SK-N-SH (cell line): ENCODE data around the gene RAB30. TPM values are rescaled to one million over a fixed set of nuclear protein-coding genes. Genes with fewer than 3 reads are reported as not detected.
"Not testable (repeated sequence)": the region's sequence is repeated elsewhere in the genome, so short reads cannot be mapped to it uniquely, and the experiment has no call there.

Experiments
- CTCF ChIA-PET: fragments of 300-600, 350-600 bp; formaldehyde crosslinking; extraction: SDS; loops from one replicate; lab custom pipeline; 2021; lab: Yijun Ruan, JAX
- POLR2A ChIA-PET: fragments of 350-600 bp; sonication (Branson Sonifier 250); formaldehyde crosslinking; extraction: SDS; loops from one replicate; lab custom pipeline; 2020; ENCODE audit warnings: antibody characterized with exemption, inconsistent platforms; lab: Yijun Ruan, JAX
- DNase-seq: peaks from one replicate; pipeline ENCODE4 v3.0.0; 2012
- H2AFZ ChIP-seq: fragments of 200-600 bp; sonication (generic); 2 replicates; pipeline ENCODE4 v1.8.1; 2016; ENCODE audit warnings: antibody characterized with exemption, mild to moderate bottlenecking, low read depth
- H3F3A ChIP-seq: fragments of 200-600 bp; sonication (generic); replicated peaks from 2 replicates; pipeline ENCODE3; 2016; ENCODE audit warnings: antibody characterized with exemption, mild to moderate bottlenecking; ENCODE audit not compliant: insufficient read depth
- H3K27ac ChIP-seq, 2 experiments: fragments of 200-500 bp in 1 of 2; fragments of 200-600 bp in 1 of 2; sonication (Bioruptor generic) in 1 of 2; sonication (generic), shearing (Covaris generic) in 1 of 2; 2 replicates each; pipeline versions ENCODE4 v1.5.1 to v1.6.1; 2014 to 2016; ENCODE audit warnings: low read depth in 2 of 2, inconsistent platforms in 1 of 2, low read length in 1 of 2, mild to moderate bottlenecking in 1 of 2, mixed read lengths in 1 of 2
- H3K27me3 ChIP-seq: fragments of 200-600 bp; sonication (generic), shearing (Covaris generic); 2 replicates; pipeline ENCODE4 v1.6.1; 2016; ENCODE audit warnings: mixed run types; ENCODE audit not compliant: insufficient read depth
- H3K36me3 ChIP-seq, 2 experiments: fragments of 200-500 bp in 1 of 2; fragments of 200-600 bp in 1 of 2; sonication (Bioruptor generic) in 1 of 2; sonication (generic) in 1 of 2; replicated peaks in 1 of 2; 2 replicates each; pipeline versions ENCODE3 to v1.5.1; 2014 to 2016; ENCODE audit warnings: low read length in 1 of 2, mild to moderate bottlenecking in 1 of 2; ENCODE audit not compliant: insufficient read depth in 2 of 2, control insufficient read depth in 1 of 2
- H3K4me1 ChIP-seq, 2 experiments: fragments of 200-500 bp in 1 of 2; fragments of 200-600 bp in 1 of 2; sonication (Bioruptor generic) in 1 of 2; sonication (generic), shearing (Covaris generic) in 1 of 2; 2 replicates each; pipeline versions ENCODE4 v1.5.1 to v1.6.1; 2014 to 2016; ENCODE audit warnings: low read depth in 1 of 2, low read length in 1 of 2, mixed run types in 1 of 2; ENCODE audit not compliant: insufficient read depth in 2 of 2, control insufficient read depth in 1 of 2
- H3K4me2 ChIP-seq: fragments of 200-600 bp; sonication (generic), shearing (Covaris generic); 2 replicates; pipeline ENCODE4 v1.6.1; 2017; ENCODE audit warnings: mixed run types
- H3K4me3 ChIP-seq, 2 experiments: fragments of 200-500 bp in 1 of 2; fragments of 200-600 bp in 1 of 2; sonication (Bioruptor generic) in 1 of 2; sonication (generic), shearing (Covaris generic) in 1 of 2; 2 replicates each; pipeline versions ENCODE4 v1.5.1 to v1.8.1; 2014 to 2016; ENCODE audit warnings: low read depth in 2 of 2, inconsistent platforms in 1 of 2, low read length in 1 of 2, mild to moderate bottlenecking in 1 of 2, mixed read lengths in 1 of 2, moderate library complexity in 1 of 2
- H3K79me2 ChIP-seq: fragments of 200-600 bp; sonication (generic); 2 replicates; pipeline ENCODE4 v1.8.1; 2017; ENCODE audit warnings: mild to moderate bottlenecking; ENCODE audit not compliant: insufficient read depth
- H3K9ac ChIP-seq: fragments of 200-600 bp; sonication (generic); 2 replicates; pipeline ENCODE4 v1.6.1; 2017; ENCODE audit warnings: mixed run types
- H3K9me2 ChIP-seq: fragments of 200-600 bp; sonication (generic); 2 replicates; pipeline ENCODE4 v1.6.1; 2017; ENCODE audit warnings: mixed run types
- H3K9me3 ChIP-seq: fragments of 200-600 bp; sonication (generic); 2 replicates; pipeline ENCODE4 v1.6.1; 2017; ENCODE audit warnings: mixed run types, mild to moderate bottlenecking, moderate library complexity
- H4K20me1 ChIP-seq: fragments of 200-600 bp; sonication (generic); 2 replicates; pipeline ENCODE4 v1.6.1; 2017; ENCODE audit warnings: mild to moderate bottlenecking, mixed run types; ENCODE audit not compliant: insufficient read depth
- CHD2 ChIP-seq: fragments of 150-350 bp; IDR thresholded peaks from 2 replicates; pipeline ENCODE4 v1.6.1; 2018; ENCODE audit warnings: low read length; ENCODE audit not compliant: partially characterized antibody
- ELF1 ChIP-seq: IDR thresholded peaks from 2 replicates; pipeline ENCODE4 v1.4.0; 2012
- EZH2phosphoT487 ChIP-seq: fragments of 200-600 bp; sonication (generic); IDR thresholded peaks from 2 replicates; pipeline ENCODE4 v1.6.1; 2017; ENCODE audit warnings: low read depth, mixed run types, mild to moderate bottlenecking, antibody characterized with exemption, moderate library complexity, borderline replicate concordance
- FOSL2 ChIP-seq: IDR thresholded peaks from 2 replicates; pipeline ENCODE4 v1.4.0; 2012; ENCODE audit warnings: low read depth, mild to moderate bottlenecking, moderate library complexity, borderline replicate concordance
- FOXM1 ChIP-seq: IDR thresholded peaks from 2 replicates; pipeline ENCODE4 v1.4.0; 2012; ENCODE audit warnings: low read depth, mild to moderate bottlenecking
- GABPA ChIP-seq: IDR thresholded peaks from 2 replicates; pipeline ENCODE4 v1.4.0; 2012; ENCODE audit warnings: low read depth, mild to moderate bottlenecking
- JUND ChIP-seq: IDR thresholded peaks from 2 replicates; pipeline ENCODE4 v1.4.0; 2012
- MXI1 ChIP-seq: IDR thresholded peaks from 2 replicates; pipeline ENCODE4 v1.6.1; 2012; ENCODE audit warnings: mild to moderate bottlenecking, low read depth, low read length, improper control_type of control experiment
- RAD21 ChIP-seq: IDR thresholded peaks from 2 replicates; pipeline ENCODE4 v1.6.1; 2012; ENCODE audit warnings: mild to moderate bottlenecking, low read length
- RCOR1 ChIP-seq: fragments of 150-350 bp; IDR thresholded peaks from 2 replicates; pipeline ENCODE4 v1.6.1; 2017; ENCODE audit warnings: antibody characterized with exemption, low read length
- RFX5 ChIP-seq: IDR thresholded peaks from 2 replicates; pipeline ENCODE4 v1.6.1; 2012; ENCODE audit warnings: mild to moderate bottlenecking, improper control_type of control experiment, low read length
- RXRA ChIP-seq: IDR thresholded peaks from 2 replicates; pipeline ENCODE4 v1.4.0; 2012; ENCODE audit warnings: low read depth, mild to moderate bottlenecking, borderline replicate concordance
- SIN3A ChIP-seq: IDR thresholded peaks from 2 replicates; pipeline ENCODE4 v1.6.1; 2012; ENCODE audit warnings: low read depth, mild to moderate bottlenecking, low read length, moderate library complexity, borderline replicate concordance
- TAF1 ChIP-seq: IDR thresholded peaks from 2 replicates; pipeline ENCODE4 v1.6.1; 2012; ENCODE audit warnings: low read depth, mild to moderate bottlenecking, low read length, moderate library complexity, borderline replicate concordance
- TCF12 ChIP-seq: IDR thresholded peaks from 2 replicates; pipeline ENCODE4 v1.4.0; 2012
- YY1 ChIP-seq: IDR thresholded peaks from 2 replicates; pipeline ENCODE4 v1.4.0; 2012; ENCODE audit warnings: low read depth, mild to moderate bottlenecking
- WGBS: methylation state at CpG from one replicate; pipeline ENCODE4 v1.1.6; 2017; ENCODE audit warnings: low lambda C conversion rate; 5-methylcytosine and 5-hydroxymethylcytosine counted together
- polyA plus RNA-seq, 3 experiments: library from polyadenylated mRNA; depleted of rRNA; stranded (reverse); fragments of >200 nt; gene quantifications; 2 replicates each; pipeline ENCODE4 v1.2.3, GENCODE V29; 2012
- TF ChIP-seq, protein P1 (sequence below): IDR thresholded peaks from 2 replicates; pipeline ENCODE4 v1.4.0; 2012; ENCODE audit warnings: low read depth, borderline replicate concordance
- TF ChIP-seq, protein P2 (sequence below): IDR thresholded peaks from 2 replicates; pipeline ENCODE4 v1.4.0; 2012; ENCODE audit warnings: low read depth

RAB30 gene
- polyA plus RNA-seq, 1 of the 3 experiments (the other 2 are of a cell fraction) = 3.3 TPM

DNA sequence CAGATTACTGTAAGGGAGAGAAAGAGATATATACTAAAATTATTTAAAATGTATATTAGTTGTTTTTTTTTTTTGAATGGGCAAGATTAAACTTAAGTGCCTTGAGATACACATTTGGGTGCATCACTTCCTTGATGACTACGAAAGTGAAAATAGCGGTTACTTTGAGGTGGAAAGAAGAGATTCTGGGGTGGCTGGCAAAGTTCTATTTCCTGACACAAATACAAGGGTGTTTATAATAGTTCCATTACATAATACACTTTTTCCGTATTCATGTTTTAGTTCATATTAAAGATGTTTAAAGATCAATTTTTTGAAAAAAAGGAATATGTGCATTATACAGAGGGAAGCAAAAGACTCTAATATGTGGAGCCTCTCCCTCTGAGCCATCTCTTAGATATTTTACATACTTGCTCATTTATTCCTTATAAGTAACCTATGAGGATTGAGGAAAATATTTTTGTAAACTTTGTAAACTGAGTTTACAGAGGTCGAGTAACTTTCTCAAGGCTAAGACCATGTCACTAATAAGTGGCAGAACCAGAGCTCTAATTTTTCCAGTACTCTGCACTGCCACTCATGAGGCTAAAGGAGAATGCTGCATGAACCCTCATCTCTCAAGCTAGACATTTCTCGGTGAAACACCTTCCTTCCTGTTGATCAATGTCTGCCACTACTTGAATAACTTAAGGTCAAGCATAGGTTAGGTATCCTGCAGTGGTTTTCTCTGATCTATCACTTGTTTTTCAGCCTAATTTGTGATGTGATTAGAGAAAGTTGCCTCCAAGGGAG, 111.5 kb downstream of the RAB30 start:
- no peaks in the 10 kb centered on the region for H3F3A ChIP-seq
- H3K9me2 ChIP-seq = no peaks in the 10 kb centered on the region
- no peak overlapping the region for H2AFZ ChIP-seq
- H3K9me3 ChIP-seq = no peaks in the 10 kb centered on the region
- H3K9ac ChIP-seq = no peak overlapping the region
- no peak overlapping the region for H3K27ac ChIP-seq
- H3K4me1 ChIP-seq = no peaks in the 10 kb centered on the region; a peak in 1 of 4 replicates
- TF ChIP-seq YY1 = no peak
- TF ChIP-seq CHD2 = no peak
- no peak for TF ChIP-seq TAF1
- TF ChIP-seq, protein P1, sequence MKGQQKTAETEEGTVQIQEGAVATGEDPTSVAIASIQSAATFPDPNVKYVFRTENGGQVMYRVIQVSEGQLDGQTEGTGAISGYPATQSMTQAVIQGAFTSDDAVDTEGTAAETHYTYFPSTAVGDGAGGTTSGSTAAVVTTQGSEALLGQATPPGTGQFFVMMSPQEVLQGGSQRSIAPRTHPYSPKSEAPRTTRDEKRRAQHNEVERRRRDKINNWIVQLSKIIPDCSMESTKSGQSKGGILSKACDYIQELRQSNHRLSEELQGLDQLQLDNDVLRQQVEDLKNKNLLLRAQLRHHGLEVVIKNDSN = no peak
- no peak for TF ChIP-seq FOSL2
- TF ChIP-seq ELF1 = no peak
- TF ChIP-seq, protein P2, sequence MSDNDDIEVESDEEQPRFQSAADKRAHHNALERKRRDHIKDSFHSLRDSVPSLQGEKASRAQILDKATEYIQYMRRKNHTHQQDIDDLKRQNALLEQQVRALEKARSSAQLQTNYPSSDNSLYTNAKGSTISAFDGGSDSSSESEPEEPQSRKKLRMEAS = no peak
- no peak for TF ChIP-seq JUND
- no peak for TF ChIP-seq RXRA
- TF ChIP-seq RCOR1 = no peak
- no peak for TF ChIP-seq RFX5
- TF ChIP-seq TCF12 = no peak
- TF ChIP-seq EZH2phosphoT487 = no peak
- no peak for TF ChIP-seq SIN3A
- no peak for TF ChIP-seq RAD21
- TF ChIP-seq MXI1 = no peak
- no peak for TF ChIP-seq FOXM1
- no peak for TF ChIP-seq GABPA
- no peak overlapping the region for H3K4me3 ChIP-seq
- H4K20me1 ChIP-seq = no peaks in the 10 kb centered on the region
- ChIA-PET CTCF (interaction anchor here (0.9 to 1.5 kb wide), 2 partner anchors 14 to 33 kb away, joined by 3 to 4 read pairs; no protein-coding TSS in a partner anchor), POLR2A (no interaction called here)
- H3K79me2 ChIP-seq = no peaks in the 10 kb centered on the region
- DNase-seq = no peak
- H3K36me3 ChIP-seq = no peaks in the 10 kb centered on the region
- WGBS = 78% methylated on average over 5 of the region's 5 CpGs
- no peaks in the 10 kb centered on the region for H3K27me3 ChIP-seq
- H3K4me2 ChIP-seq = no peak overlapping the region

GRCh38 chr11:82955736-82956453, 115.8 kb downstream of the RAB30 start:
- H3F3A ChIP-seq, H3K4me1 ChIP-seq, H3K9ac ChIP-seq, H3K4me3 ChIP-seq, H3K9me3 ChIP-seq, H4K20me1 ChIP-seq, H3K79me2 ChIP-seq, H3K4me2 ChIP-seq, POLR2A ChIA-PET, H3K9me2 ChIP-seq, H3K36me3 ChIP-seq, H3K27me3 ChIP-seq, DNase-seq, H3K27ac ChIP-seq, H2AFZ ChIP-seq: not testable (repeated sequence)
- CTCF ChIA-PET = interaction anchor here (1.8 kb wide), 1 partner anchor 862 kb away, joined by 4 read pairs; no protein-coding TSS in a partner anchor
- WGBS = 58% methylated on average over 2 of the region's 9 CpGs

GRCh38 chr11:82950502-82950901, 121.2 kb downstream of the RAB30 start:
- H2AFZ ChIP-seq, H3K36me3 ChIP-seq, DNase-seq, H3K4me1 ChIP-seq, H3F3A ChIP-seq, POLR2A ChIA-PET, H3K9me2 ChIP-seq, H3K9me3 ChIP-seq, H3K79me2 ChIP-seq, H3K9ac ChIP-seq, H3K4me2 ChIP-seq, CTCF ChIA-PET, H4K20me1 ChIP-seq, H3K27me3 ChIP-seq, H3K27ac ChIP-seq, H3K4me3 ChIP-seq: not testable (repeated sequence)
- WGBS = 93% methylated on average over 2 of the region's 2 CpGs
